RWPE1 (cell line): ENCODE results near the gene MEGF8.

Experiments used
- CTCF ChIA-PET: fragments of 350-600 bp; sonication (Branson Sonifier 250); formaldehyde crosslinking; extraction: SDS; loops from one replicate; lab custom pipeline; 2021; lab: Yijun Ruan, JAX
- POLR2A ChIA-PET: fragments of 400-600 bp; formaldehyde crosslinking; extraction: SDS; loops from one replicate; lab custom pipeline; 2020; ENCODE audit warnings: antibody characterized with exemption; ENCODE audit not compliant: low non-redundant PET; lab: Yijun Ruan, JAX
- DNase-seq: peaks from one replicate; pipeline ENCODE4 v3.0.0; 2012; ENCODE audit warnings: low spot score
- H3K27ac ChIP-seq: fragments of 450-650 bp; 2 replicates; pipeline ENCODE4 v1.5.1; 2017
- CTCF ChIP-seq: fragments of 450-650 bp; conservative IDR thresholded peaks from 2 replicates; pipeline ENCODE4 v1.5.1; 2017; ENCODE audit warnings: low read depth, mild to moderate bottlenecking

The MEGF8 gene

GRCh38 chr19:42293948-42294347, 31.5 kb upstream of the MEGF8 start:
- ChIA-PET POLR2A (no interaction called here), CTCF (interaction anchor here (1.0 to 2.1 kb wide), 3 partner anchors 14 to 48 kb away, joined by 3 to 8 read pairs (median 5); no protein-coding TSS in a partner anchor)
- no peak for DNase-seq
- H3K27ac ChIP-seq, result peak overlapping the region; percentile 100
- TF ChIP-seq CTCF, result no peak

GRCh38 chr19:42294471-42295137, 30.8 kb upstream of the MEGF8 start:
- ChIA-PET CTCF (interaction anchor here (1.4 to 2.1 kb wide), 2 partner anchors 15 to 48 kb away, joined by 5 to 8 read pairs; no protein-coding TSS in a partner anchor), POLR2A (no interaction called here)
- H3K27ac ChIP-seq, result peak overlapping the region; percentile 100
- TF ChIP-seq CTCF, result no peak
- DNase-seq, result no peak

- DNase-seq, result no peak
- ChIA-PET POLR2A (no interaction called here), CTCF (interaction anchor here (0.7 to 2.1 kb wide), 3 partner anchors 16 to 76 kb away, joined by 3 to 8 read pairs (median 5); no protein-coding TSS in a partner anchor)
- H3K27ac ChIP-seq, result peak overlapping the region; percentile 100
- no peak for TF ChIP-seq CTCF
These were observed 30.1 kb upstream of the MEGF8 start for GRCh38 chr19:42295342-42295741.

GRCh38 chr19:42295831-42296525, 29.5 kb upstream of the MEGF8 start:
- peak overlapping the region; percentile 100 for H3K27ac ChIP-seq
- ChIA-PET POLR2A (interaction anchor here (0.6 to 1.0 kb wide), 2 partner anchors 8 to 38 kb away, joined by 3 to 4 read pairs; no protein-coding TSS in a partner anchor), CTCF (interaction anchor here (0.5 to 2.1 kb wide), 9 partner anchors 16 to 176 kb away, joined by 3 to 8 read pairs (median 3); partner anchors contain the start of gene POU2F2)
- TF ChIP-seq CTCF, result peak; percentile 96
- DNase-seq, result peak; percentile 45

GRCh38 chr19:42297039-42297438, 28.4 kb upstream of the MEGF8 start:
- CTCF ChIA-PET, result interaction anchor here (0.7 to 0.9 kb wide), 4 partner anchors 19 to 165 kb away, joined by 3 read pairs; partner anchors contain the start of gene POU2F2
- TF ChIP-seq CTCF, result no peak
- H3K27ac ChIP-seq, result peak overlapping the region; percentile 100
- DNase-seq, result no peak
- POLR2A ChIA-PET, result no interaction called here

- no peak for DNase-seq
These were observed 23.7 kb upstream of the MEGF8 start, which contains the start of gene PRR19 for GRCh38 chr19:42301646-42302203. Gene PRR19 (plus strand): TSS chr19:42302132. CDS start chr19:42309585, 7,453 bp downstream.

More at GRCh38 chr19:42301646-42302203, 23.7 kb upstream of the MEGF8 start, which contains the start of gene PRR19:
- peak within 1 kb of the TSS; percentile 100 for H3K27ac ChIP-seq
- ChIA-PET POLR2A (interaction anchor here (0.5 to 0.7 kb wide), 2 partner anchors 23 to 86 kb away, joined by 3 to 6 read pairs; no protein-coding TSS in a partner anchor), CTCF (no interaction called here)
- no peak for TF ChIP-seq CTCF
